SK-N-SH treated with all-trans-retinoic acid at 6 μM for 48 hours (cell line): ENCODE data around the gene PHETA1.

Experiments
- ATAC-seq: fragments of 200-7000 bp; cut with Tn5 transposase; 3 replicates; pipeline ENCODE4 v1.9.1; 2020; ENCODE audit warnings: mild to moderate bottlenecking, moderate library complexity
- ARNTL ChIP-seq: fragments of 450-650 bp; formaldehyde crosslinking; IDR thresholded peaks from 2 replicates; pipeline ENCODE4 v1.5.0; 2020; ENCODE audit warnings: low read depth, mild to moderate bottlenecking, moderate library complexity, borderline replicate concordance
- CSRNP3 ChIP-seq: fragments of 250-450 bp; sonication (Bioruptor Pico); IDR thresholded peaks from 2 replicates; pipeline ENCODE4 v1.5.1; 2021; ENCODE audit warnings: mild to moderate bottlenecking, moderate library complexity
- ESRRG ChIP-seq: fragments of 250-450 bp; sonication (Bioruptor Pico); IDR thresholded peaks from 2 replicates; pipeline ENCODE4 v1.6.1; 2021; ENCODE audit warnings: mild to moderate bottlenecking
- GLIS3 ChIP-seq: fragments of 250-450 bp; sonication (Bioruptor Pico); IDR thresholded peaks from 2 replicates; pipeline ENCODE4 v1.5.0; 2020; ENCODE audit warnings: mild to moderate bottlenecking, moderate library complexity
- ISL1 ChIP-seq: fragments of 250-450 bp; sonication (Bioruptor Pico); IDR thresholded peaks from 2 replicates; pipeline ENCODE4 v2.1.2; 2022; ENCODE audit warnings: mild to moderate bottlenecking, moderate library complexity
- OSR1 ChIP-seq: fragments of 250-450 bp; sonication (Bioruptor Pico); IDR thresholded peaks from 2 replicates; pipeline ENCODE4 v1.8.0; 2022; ENCODE audit warnings: moderate library complexity, mild to moderate bottlenecking, inconsistent platforms
- RARB ChIP-seq: fragments of 250-450 bp; sonication (Bioruptor Pico); IDR thresholded peaks from 2 replicates; pipeline ENCODE4 v1.8.0; 2021; ENCODE audit warnings: mild to moderate bottlenecking, moderate library complexity
- SNAI2 ChIP-seq: fragments of 250-450 bp; sonication (Bioruptor Pico); IDR thresholded peaks from 2 replicates; pipeline ENCODE4 v1.5.0; 2020; ENCODE audit warnings: mild to moderate bottlenecking, moderate library complexity
- TCF4 ChIP-seq: fragments of 250-450 bp; sonication (Bioruptor Pico); IDR thresholded peaks from 2 replicates; pipeline ENCODE4 v1.8.0; 2021; ENCODE audit warnings: mild to moderate bottlenecking, moderate library complexity, borderline replicate concordance
- TOX ChIP-seq: fragments of 250-450 bp; sonication (Bioruptor Pico); IDR thresholded peaks from 2 replicates; pipeline ENCODE4 v1.8.0; 2021; ENCODE audit warnings: mild to moderate bottlenecking, moderate library complexity, borderline replicate concordance
- TSHZ2 ChIP-seq: fragments of 250-450 bp; sonication (Bioruptor Pico); IDR thresholded peaks from 2 replicates; pipeline ENCODE4 v1.5.0; 2020; ENCODE audit warnings: mild to moderate bottlenecking, moderate library complexity
- ZC3H10 ChIP-seq: fragments of 250-450 bp; sonication (Bioruptor Pico); IDR thresholded peaks from 2 replicates; pipeline ENCODE4 v1.5.1; 2021; ENCODE audit warnings: mild to moderate bottlenecking, moderate library complexity
- ZFP3 ChIP-seq: fragments of 250-450 bp; sonication (Bioruptor Pico); IDR thresholded peaks from 2 replicates; pipeline ENCODE4 v1.5.0; 2020; ENCODE audit warnings: mild to moderate bottlenecking, moderate library complexity
- ZFP30 ChIP-seq: fragments of 450-650 bp; formaldehyde crosslinking; IDR thresholded peaks from 2 replicates; pipeline ENCODE4 v1.5.0; 2022; ENCODE audit warnings: mild to moderate bottlenecking, moderate library complexity
- ZNF565 ChIP-seq: fragments of 450-650 bp; formaldehyde crosslinking; conservative IDR thresholded peaks from 2 replicates; pipeline ENCODE4 v1.5.0; 2020; ENCODE audit warnings: low read depth, mild to moderate bottlenecking, moderate library complexity
- ZNF70 ChIP-seq: fragments of 450-650 bp; formaldehyde crosslinking; IDR thresholded peaks from 2 replicates; pipeline ENCODE4 v1.5.0; 2020; ENCODE audit warnings: mild to moderate bottlenecking, moderate library complexity

PHETA1 gene

GRCh38 chr12:111408686-111409402 lies 39.9 kb upstream of the PHETA1 start:
- ATAC-seq, result no peak
- no peak for TF ChIP-seq ZNF70 (CRISPR knock-in tag)

GRCh38 chr12:111408116-111408440 lies 39.2 kb upstream of the PHETA1 start:
- TF ChIP-seq SNAI2 (no peak), OSR1 (CRISPR knock-in tag) (no peak), TOX (CRISPR knock-in tag) (no peak), TCF4 (CRISPR knock-in tag) (no peak), ESRRG (CRISPR knock-in tag) (no peak), ZFP3 (CRISPR knock-in tag) (no peak), TSHZ2 (no peak), ZNF70 (CRISPR knock-in tag) (no peak), ISL1 (CRISPR knock-in tag) (no peak), ZC3H10 (CRISPR knock-in tag) (no peak), ZFP30 (CRISPR knock-in tag) (no peak)
- no peak for ATAC-seq

- ATAC-seq, result no peak
- TF ChIP-seq TOX (CRISPR knock-in tag), result no peak
- no peak for TF ChIP-seq RARB (CRISPR knock-in tag)
- TF ChIP-seq ZC3H10 (CRISPR knock-in tag), result no peak
- TF ChIP-seq ZNF565, result no peak
- no peak for TF ChIP-seq TSHZ2
- TF ChIP-seq ESRRG (CRISPR knock-in tag), result no peak
- no peak for TF ChIP-seq CSRNP3 (CRISPR knock-in tag)
- TF ChIP-seq ZFP30 (CRISPR knock-in tag), result no peak
- TF ChIP-seq OSR1 (CRISPR knock-in tag), result no peak
- no peak for TF ChIP-seq ARNTL
- no peak for TF ChIP-seq ISL1 (CRISPR knock-in tag)
- no peak for TF ChIP-seq GLIS3 (CRISPR knock-in tag)
- TF ChIP-seq ZNF70 (CRISPR knock-in tag), result no peak
- no peak for TF ChIP-seq ZFP3 (CRISPR knock-in tag)
- no peak for TF ChIP-seq TCF4 (CRISPR knock-in tag)
Measured at GRCh38 chr12:111407377-111408115, 38.7 kb upstream of the PHETA1 start.

GRCh38 chr12:111406474-111407376 lies 37.8 kb upstream of the PHETA1 start:
- no peak for ATAC-seq
- no peak for TF ChIP-seq ESRRG (CRISPR knock-in tag)
- TF ChIP-seq ZNF70 (CRISPR knock-in tag), result no peak
- no peak for TF ChIP-seq ZNF565
- no peak for TF ChIP-seq TOX (CRISPR knock-in tag)
- TF ChIP-seq TSHZ2, result no peak
- TF ChIP-seq RARB (CRISPR knock-in tag), result no peak
- no peak for TF ChIP-seq SNAI2
- no peak for TF ChIP-seq GLIS3 (CRISPR knock-in tag)
